ENCODE data around the gene MBTD1.

MBTD1 gene

GRCh38 chr17:51154176-51154575 lies 105.7 kb downstream of the MBTD1 start:
- no peaks in the 10 kb centered on the region for H3K27me3 ChIP-seq (ENCODE audit: control insufficient read depth, insufficient read depth, low read length)
- peak overlapping the region; percentile 94 for H3K4me3 ChIP-seq (ENCODE audit: low read depth, low read length)
- peak overlapping the region; percentile 84 for H3K9ac ChIP-seq (ENCODE audit: low read depth, low read length)
- H3K4me1 ChIP-seq (ENCODE audit: control insufficient read depth, insufficient read depth, low read length): peaks cover 3% of the 10 kb centered on the region
- peaks cover 12% of the 10 kb centered on the region for H3K36me3 ChIP-seq (ENCODE audit: control insufficient read depth, insufficient read depth, low read length)
- H3K9me3 ChIP-seq (ENCODE audit: control insufficient read depth, insufficient read depth, low read length): no peaks in the 10 kb centered on the region

DNA sequence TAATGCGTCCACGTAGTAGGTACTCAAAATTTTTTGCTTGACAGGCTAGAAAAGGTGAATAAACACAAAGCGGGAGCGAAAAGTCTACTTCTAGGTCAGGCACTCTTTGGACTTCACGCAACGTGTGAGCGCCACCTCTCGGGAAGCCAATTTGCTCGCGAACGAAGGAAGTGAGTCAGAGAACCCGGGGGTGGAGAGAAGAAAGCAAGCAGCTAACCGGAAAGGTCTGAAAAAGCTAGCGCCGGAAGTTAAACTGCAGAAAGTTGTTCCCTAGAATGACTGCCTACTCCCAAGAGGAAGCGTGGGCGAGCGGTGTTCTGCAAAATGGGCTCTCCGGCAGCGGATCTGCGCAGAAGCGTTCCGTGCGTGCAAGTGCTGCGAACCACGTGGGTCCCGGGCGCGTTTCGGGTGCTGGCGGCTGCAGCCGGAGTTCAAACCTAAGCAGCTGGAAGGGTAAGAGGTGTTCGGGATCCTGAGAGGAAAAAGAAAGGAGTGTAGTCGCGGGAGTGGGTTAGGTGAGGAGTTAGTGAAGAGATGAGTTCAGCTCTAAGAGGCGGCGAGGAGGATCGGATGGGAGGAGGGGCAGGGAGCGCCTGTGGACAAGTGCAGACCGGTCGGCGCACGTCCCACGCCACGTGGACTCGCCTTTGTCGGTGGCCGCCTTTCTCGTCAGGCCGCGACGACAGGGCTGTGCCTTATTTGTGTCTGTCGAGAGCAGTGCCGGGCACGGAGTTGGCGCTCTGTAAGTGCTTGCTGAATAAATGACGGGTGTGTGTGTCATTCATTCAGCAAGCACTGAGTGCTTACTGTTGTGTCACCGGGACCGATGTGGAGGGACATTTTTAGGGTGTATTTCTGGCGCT lies 106.4 kb downstream of the MBTD1 start, which contains the start of gene NME1:
NME1 (plus strand) TSS at position 350 of the 863 bp plus-strand sequence. CDS start 2,096 bp downstream, outside the sequence.
- no peaks in the 10 kb centered on the region for H3K27me3 ChIP-seq (ENCODE audit: control insufficient read depth, insufficient read depth, low read length)
- peak within 1 kb of the TSS; percentile 84 for H3K9ac ChIP-seq (ENCODE audit: low read depth, low read length)
- no peaks in the 10 kb centered on the region for H3K9me3 ChIP-seq (ENCODE audit: control insufficient read depth, insufficient read depth, low read length)
- H3K4me1 ChIP-seq (ENCODE audit: control insufficient read depth, insufficient read depth, low read length): peaks cover 3% of the 10 kb centered on the region
- peak within 1 kb of the TSS; percentile 94 for H3K4me3 ChIP-seq (ENCODE audit: low read depth, low read length)
- H3K36me3 ChIP-seq (ENCODE audit: control insufficient read depth, insufficient read depth, low read length): peaks cover 11% of the 10 kb centered on the region

- Histone ChIP-seq H3K27me3 (ENCODE audit: control insufficient read depth, insufficient read depth, low read length) (no peaks in the 10 kb centered on the region), H3K36me3 (ENCODE audit: control insufficient read depth, insufficient read depth, low read length) (peaks cover 6% of the 10 kb centered on the region), H3K4me3 (ENCODE audit: low read depth, low read length) (peak overlapping the region; percentile 94), H3K4me1 (ENCODE audit: control insufficient read depth, insufficient read depth, low read length) (peaks cover 3% of the 10 kb centered on the region), H3K9me3 (ENCODE audit: control insufficient read depth, insufficient read depth, low read length) (no peaks in the 10 kb centered on the region), H3K9ac (ENCODE audit: low read depth, low read length) (peak overlapping the region; percentile 56)
These were observed 107.1 kb downstream of the MBTD1 start for GRCh38 chr17:51152766-51153209.

DNA sequence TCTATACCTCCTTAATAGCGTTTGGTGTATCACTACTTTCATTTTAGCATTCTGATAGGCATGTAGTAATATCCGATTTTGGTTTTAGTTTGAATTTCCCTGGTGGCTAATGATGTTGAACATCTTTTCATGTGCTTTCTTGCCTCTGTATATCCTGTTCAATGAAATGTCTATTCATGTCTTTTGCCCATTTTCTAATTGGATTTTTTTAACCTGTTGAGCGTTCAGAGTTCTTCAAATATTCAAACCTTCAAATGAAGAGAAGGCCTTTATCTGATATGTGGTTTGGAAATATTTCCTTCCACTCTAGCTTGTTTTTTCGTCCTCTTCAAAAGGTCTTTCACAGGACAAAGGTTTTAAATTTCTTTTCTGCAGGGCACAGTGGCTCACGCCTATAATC lies 108.9 kb downstream of the MBTD1 start:
- H3K9ac ChIP-seq (ENCODE audit: low read depth, low read length): no peak overlapping the region
- no peaks in the 10 kb centered on the region for H3K36me3 ChIP-seq (ENCODE audit: control insufficient read depth, insufficient read depth, low read length)
- peaks cover 3% of the 10 kb centered on the region for H3K4me1 ChIP-seq (ENCODE audit: control insufficient read depth, insufficient read depth, low read length)
- no peaks in the 10 kb centered on the region for H3K27me3 ChIP-seq (ENCODE audit: control insufficient read depth, insufficient read depth, low read length)
- H3K9me3 ChIP-seq (ENCODE audit: control insufficient read depth, insufficient read depth, low read length): no peaks in the 10 kb centered on the region
- no peak overlapping the region for H3K4me3 ChIP-seq (ENCODE audit: low read depth, low read length)

GRCh38 chr17:51149163-51149562 lies 110.7 kb downstream of the MBTD1 start:
- Histone ChIP-seq H3K4me3 (ENCODE audit: low read depth, low read length) (no peak overlapping the region), H3K36me3 (ENCODE audit: control insufficient read depth, insufficient read depth, low read length) (no peaks in the 10 kb centered on the region), H3K4me1 (ENCODE audit: control insufficient read depth, insufficient read depth, low read length) (peaks cover 3% of the 10 kb centered on the region)

GRCh38 chr17:51147650-51148049 lies 112.2 kb downstream of the MBTD1 start:
- no peaks in the 10 kb centered on the region for H3K27me3 ChIP-seq (ENCODE audit: control insufficient read depth, insufficient read depth, low read length)
- no peaks in the 10 kb centered on the region for H3K36me3 ChIP-seq (ENCODE audit: control insufficient read depth, insufficient read depth, low read length)
- no peaks in the 10 kb centered on the region for H3K9me3 ChIP-seq (ENCODE audit: control insufficient read depth, insufficient read depth, low read length)
- H3K9ac ChIP-seq (ENCODE audit: low read depth, low read length): no peak overlapping the region
- H3K4me1 ChIP-seq (ENCODE audit: control insufficient read depth, insufficient read depth, low read length): peaks cover 3% of the 10 kb centered on the region
- H3K4me3 ChIP-seq (ENCODE audit: low read depth, low read length): no peak overlapping the region

More at GRCh38 chr17:51149163-51149562, 110.7 kb downstream of the MBTD1 start:
- no peaks in the 10 kb centered on the region for H3K9me3 ChIP-seq (ENCODE audit: control insufficient read depth, insufficient read depth, low read length)
- no peaks in the 10 kb centered on the region for H3K27me3 ChIP-seq (ENCODE audit: control insufficient read depth, insufficient read depth, low read length)
- no peak overlapping the region for H3K9ac ChIP-seq (ENCODE audit: low read depth, low read length)

DNA sequence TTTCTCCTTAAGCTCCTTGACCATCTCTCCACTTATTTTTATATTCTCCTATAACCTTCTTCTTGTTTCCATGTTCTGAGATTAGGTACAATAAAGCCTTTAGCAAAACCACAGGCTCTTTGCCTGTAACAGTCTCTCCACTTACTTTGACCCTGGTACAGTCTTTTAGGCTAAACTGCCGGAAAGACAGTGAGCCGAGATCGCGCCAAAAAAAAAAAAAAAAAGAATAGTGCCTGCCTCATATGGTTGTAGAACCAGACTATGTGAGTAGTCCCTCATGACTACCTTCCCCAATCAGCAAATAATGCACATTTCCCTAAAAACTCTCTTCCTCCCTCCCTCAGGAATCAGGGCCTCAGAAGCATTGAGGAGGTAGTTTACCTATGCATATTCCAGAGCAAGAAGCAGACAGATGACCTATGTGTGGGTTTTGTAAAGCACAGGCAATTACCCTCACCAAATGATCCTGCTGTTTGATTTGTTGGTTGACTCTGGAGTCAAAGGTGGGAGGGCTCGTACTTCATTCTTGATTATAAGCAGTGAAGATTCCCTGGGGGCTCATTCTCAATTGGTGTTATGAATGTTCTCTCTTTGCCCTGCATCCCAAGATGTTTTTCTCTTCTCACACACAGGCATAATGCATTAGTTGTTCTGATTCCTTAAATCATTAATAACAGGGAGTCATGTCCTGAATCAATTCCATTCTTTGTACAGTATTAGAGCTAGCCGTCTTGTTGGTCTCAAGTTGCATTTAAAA lies 115.4 kb downstream of the MBTD1 start:
- Histone ChIP-seq H3K4me1 (ENCODE audit: control insufficient read depth, insufficient read depth, low read length) (peaks cover 3% of the 10 kb centered on the region), H3K9ac (ENCODE audit: low read depth, low read length) (no peak overlapping the region)

DNA sequence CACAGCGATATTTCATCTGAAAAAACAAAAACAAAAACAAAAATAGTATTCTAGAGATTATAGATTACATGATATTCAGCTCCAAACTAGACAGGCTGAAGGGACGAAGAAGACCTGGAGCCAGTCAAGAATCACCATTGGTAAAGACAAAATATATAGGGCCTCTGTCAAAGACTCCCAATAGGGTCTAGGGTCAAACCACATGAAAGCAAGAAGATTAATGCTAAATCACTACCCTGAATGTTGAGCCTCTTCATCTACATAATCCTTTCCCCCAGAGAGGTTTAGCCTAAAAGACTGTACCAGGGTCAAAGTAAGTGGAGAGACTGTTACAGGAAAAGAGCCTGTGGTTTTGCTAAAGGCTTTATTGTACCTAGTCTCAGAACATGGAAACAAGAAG lies 117.3 kb downstream of the MBTD1 start:
- Histone ChIP-seq H3K36me3 (ENCODE audit: control insufficient read depth, insufficient read depth, low read length) (no peaks in the 10 kb centered on the region), H3K9ac (ENCODE audit: low read depth, low read length) (no peak overlapping the region), H3K4me3 (ENCODE audit: low read depth, low read length) (no peak overlapping the region), H3K4me1 (ENCODE audit: control insufficient read depth, insufficient read depth, low read length) (peaks cover 3% of the 10 kb centered on the region), H3K27me3 (ENCODE audit: control insufficient read depth, insufficient read depth, low read length) (no peaks in the 10 kb centered on the region), H3K9me3 (ENCODE audit: control insufficient read depth, insufficient read depth, low read length) (no peaks in the 10 kb centered on the region)

More for the DNA sequence above, 115.4 kb downstream of the MBTD1 start:
- Histone ChIP-seq H3K4me3 (ENCODE audit: low read depth, low read length) (no peak overlapping the region), H3K27me3 (ENCODE audit: control insufficient read depth, insufficient read depth, low read length) (no peaks in the 10 kb centered on the region), H3K36me3 (ENCODE audit: control insufficient read depth, insufficient read depth, low read length) (no peaks in the 10 kb centered on the region), H3K9me3 (ENCODE audit: control insufficient read depth, insufficient read depth, low read length) (no peaks in the 10 kb centered on the region)

GRCh38 chr17:51135956-51136355 lies 123.9 kb downstream of the MBTD1 start:
- H3K4me3 ChIP-seq (ENCODE audit: low read depth, low read length): no peak overlapping the region
- no peaks in the 10 kb centered on the region for H3K9me3 ChIP-seq (ENCODE audit: control insufficient read depth, insufficient read depth, low read length)
- H3K36me3 ChIP-seq (ENCODE audit: control insufficient read depth, insufficient read depth, low read length): no peaks in the 10 kb centered on the region
- no peaks in the 10 kb centered on the region for H3K27me3 ChIP-seq (ENCODE audit: control insufficient read depth, insufficient read depth, low read length)
- no peak overlapping the region for H3K9ac ChIP-seq (ENCODE audit: low read depth, low read length)
- H3K4me1 ChIP-seq (ENCODE audit: control insufficient read depth, insufficient read depth, low read length): no peaks in the 10 kb centered on the region

- Histone ChIP-seq H3K9me3 (ENCODE audit: control insufficient read depth, insufficient read depth, low read length) (no peaks in the 10 kb centered on the region), H3K9ac (ENCODE audit: low read depth, low read length) (no peak overlapping the region), H3K36me3 (ENCODE audit: control insufficient read depth, insufficient read depth, low read length) (no peaks in the 10 kb centered on the region)
These were observed 126.5 kb downstream of the MBTD1 start for GRCh38 chr17:51133365-51133764.

GRCh38 chr17:51132964-51133319 lies 126.9 kb downstream of the MBTD1 start:
- Histone ChIP-seq H3K36me3 (ENCODE audit: control insufficient read depth, insufficient read depth, low read length) (no peaks in the 10 kb centered on the region), H3K9me3 (ENCODE audit: control insufficient read depth, insufficient read depth, low read length) (no peaks in the 10 kb centered on the region), H3K4me1 (ENCODE audit: control insufficient read depth, insufficient read depth, low read length) (no peaks in the 10 kb centered on the region), H3K4me3 (ENCODE audit: low read depth, low read length) (no peak overlapping the region), H3K9ac (ENCODE audit: low read depth, low read length) (no peak overlapping the region), H3K27me3 (ENCODE audit: control insufficient read depth, insufficient read depth, low read length) (no peaks in the 10 kb centered on the region)

More at GRCh38 chr17:51133365-51133764, 126.5 kb downstream of the MBTD1 start:
- Histone ChIP-seq H3K4me1 (ENCODE audit: control insufficient read depth, insufficient read depth, low read length) (no peaks in the 10 kb centered on the region), H3K4me3 (ENCODE audit: low read depth, low read length) (no peak overlapping the region), H3K27me3 (ENCODE audit: control insufficient read depth, insufficient read depth, low read length) (no peaks in the 10 kb centered on the region)
